H9 (cell line): ENCODE measurements around the gene KDM1B. TPM values are rescaled to one million over a fixed set of nuclear protein-coding genes. Genes with fewer than 3 reads are reported as not detected.

Experiments used
- DNase-seq: peaks from one replicate; pipeline ENCODE4 v3.0.0-alpha.2; 2017
- H2AFZ ChIP-seq: one replicate; pipeline ENCODE4 v1.6.1; 2013; ENCODE audit warnings: mild to moderate bottlenecking, low read length, control low read depth, moderate library complexity
- H2AK5ac ChIP-seq: 2 replicates; pipeline ENCODE4 v1.6.1; 2013; ENCODE audit warnings: low read length, control low read depth, mixed read lengths; ENCODE audit not compliant: insufficient read length
- H2BK120ac ChIP-seq: one replicate; pipeline ENCODE4 v1.6.1; 2013; ENCODE audit warnings: low read depth, mild to moderate bottlenecking, low read length, control low read depth, inconsistent platforms; ENCODE audit not compliant: poor library complexity, severe bottlenecking
- H2BK12ac ChIP-seq: 2 replicates; pipeline ENCODE4 v1.6.1; 2013; ENCODE audit warnings: low read length, control low read depth, mixed read lengths, low read depth; ENCODE audit not compliant: insufficient read length
- H2BK15ac ChIP-seq: 2 replicates; pipeline ENCODE4 v1.6.1; 2013; ENCODE audit warnings: low read depth, low read length, control low read depth
- H2BK20ac ChIP-seq: one replicate; pipeline ENCODE4 v1.6.1; 2013; ENCODE audit warnings: low read depth, mild to moderate bottlenecking, low read length, control low read depth, inconsistent platforms; ENCODE audit not compliant: poor library complexity, severe bottlenecking
- H2BK5ac ChIP-seq: 2 replicates; pipeline ENCODE4 v1.6.1; 2013; ENCODE audit warnings: low read length, control low read depth, mixed read lengths; ENCODE audit not compliant: insufficient read length
- H3K14ac ChIP-seq: 2 replicates; pipeline ENCODE4 v1.6.1; 2013; ENCODE audit warnings: low read length, control low read depth; ENCODE audit not compliant: insufficient read depth
- H3K18ac ChIP-seq: 2 replicates; pipeline ENCODE4 v1.6.1; 2013; ENCODE audit warnings: low read depth, mild to moderate bottlenecking, mixed read lengths, low read length, control low read depth; ENCODE audit not compliant: insufficient read length
- H3K23ac ChIP-seq: 2 replicates; pipeline ENCODE4 v1.6.1; 2013; ENCODE audit warnings: low read length, control low read depth, mixed read lengths, low read depth; ENCODE audit not compliant: insufficient read length
- H3K23me2 ChIP-seq: 2 replicates; pipeline ENCODE4 v1.6.1; 2013; ENCODE audit warnings: low read depth, mild to moderate bottlenecking, mixed read lengths, low read length, control low read depth; ENCODE audit not compliant: insufficient read length, poor library complexity, severe bottlenecking
- H3K27ac ChIP-seq: 2 replicates; pipeline ENCODE4 v1.5.1; 2013; ENCODE audit warnings: low read length, control low read depth, mixed read lengths, low read depth; ENCODE audit not compliant: insufficient read length
- H3K27me3 ChIP-seq: 2 replicates; pipeline ENCODE4 v1.6.1; 2013; ENCODE audit warnings: low read length, control low read depth, inconsistent platforms; ENCODE audit not compliant: insufficient read depth
- H3K4ac ChIP-seq: 2 replicates; pipeline ENCODE4 v1.6.1; 2013; ENCODE audit warnings: low read depth, mild to moderate bottlenecking, control low read depth, inconsistent platforms, low read length, moderate library complexity
- H3K4me1 ChIP-seq: 2 replicates; pipeline ENCODE4 v1.6.1; 2013; ENCODE audit warnings: low read length, control low read depth, inconsistent platforms; ENCODE audit not compliant: insufficient read depth
- H3K4me2 ChIP-seq: 2 replicates; pipeline ENCODE4 v1.6.1; 2013; ENCODE audit warnings: low read length, control low read depth, mixed read lengths; ENCODE audit not compliant: insufficient read length, insufficient read depth
- H3K56ac ChIP-seq: 2 replicates; pipeline ENCODE4 v1.6.1; 2013; ENCODE audit warnings: low read depth, mild to moderate bottlenecking, mixed read lengths, low read length, control low read depth; ENCODE audit not compliant: insufficient read length
- H3K79me1 ChIP-seq: 2 replicates; pipeline ENCODE4 v1.6.1; 2013; ENCODE audit warnings: low read depth, mild to moderate bottlenecking, moderate library complexity, low read length, control low read depth, inconsistent platforms; ENCODE audit not compliant: insufficient read depth, poor library complexity, severe bottlenecking
- H3K79me2 ChIP-seq: 2 replicates; pipeline ENCODE4 v1.6.1; 2013; ENCODE audit warnings: low read length, control low read depth, inconsistent platforms; ENCODE audit not compliant: insufficient read depth
- H3K9ac ChIP-seq: 2 replicates; pipeline ENCODE4 v1.6.1; 2013; ENCODE audit warnings: low read length, control low read depth, mixed read lengths; ENCODE audit not compliant: insufficient read length; ENCODE audit errors: extremely low read depth
- H3K9me3 ChIP-seq: one replicate; pipeline ENCODE4 v1.6.1; 2013; ENCODE audit warnings: low read depth, low read length, inconsistent platforms; ENCODE audit not compliant: control insufficient read depth
- H3T11ph ChIP-seq: one replicate; pipeline ENCODE4 v1.6.1; 2013; ENCODE audit warnings: mild to moderate bottlenecking, low read length, control low read depth, inconsistent platforms
- H4K20me1 ChIP-seq: one replicate; pipeline ENCODE4 v1.6.1; 2013; ENCODE audit not compliant: control insufficient read depth, insufficient read length, insufficient read depth
- H4K5ac ChIP-seq: 2 replicates; pipeline ENCODE4 v1.6.1; 2013; ENCODE audit warnings: low read depth, mild to moderate bottlenecking, mixed read lengths, low read length, control low read depth; ENCODE audit not compliant: insufficient read length
- H4K8ac ChIP-seq: replicated peaks from 2 replicates; pipeline ENCODE4 v1.6.1; 2013; ENCODE audit warnings: low read length, control low read depth, mixed read lengths, low read depth; ENCODE audit not compliant: insufficient read length
- H4K91ac ChIP-seq: 2 replicates; pipeline ENCODE4 v1.6.1; 2013; ENCODE audit warnings: low read depth, mild to moderate bottlenecking, moderate library complexity, mixed read lengths, low read length, control low read depth; ENCODE audit not compliant: insufficient read length
- H3K27ac Mint-ChIP-seq, 3 experiments: 2 replicates in 2 of 3; 3 replicates in 1 of 3; pipeline ENCODE4 v1.8.0; 2020 to 2021; ENCODE audit warnings: mixed read lengths in 3 of 3, mild to moderate bottlenecking in 1 of 3, moderate library complexity in 1 of 3
- H3K27me3 Mint-ChIP-seq: 2 replicates; pipeline ENCODE4 v1.8.0; 2021; ENCODE audit warnings: low read depth, mild to moderate bottlenecking, moderate library complexity, mixed read lengths
- H3K36me3 Mint-ChIP-seq, 3 experiments: 2 replicates in 2 of 3; 3 replicates in 1 of 3; pipeline ENCODE4 v1.8.0; 2020 to 2021; ENCODE audit warnings: low read depth in 3 of 3, mixed read lengths in 3 of 3; ENCODE audit not compliant: insufficient read depth in 1 of 3
- H3K4me1 Mint-ChIP-seq, 2 experiments: 2 replicates each; pipeline ENCODE4 v1.8.0; 2020; ENCODE audit warnings: mixed read lengths in 2 of 2
- H3K4me3 Mint-ChIP-seq, 2 experiments: 2 replicates in 1 of 2; 3 replicates in 1 of 2; pipeline ENCODE4 v1.8.0; 2020 to 2021; ENCODE audit warnings: mild to moderate bottlenecking in 2 of 2, mixed read lengths in 2 of 2, moderate library complexity in 1 of 2
- H3K9me3 Mint-ChIP-seq, 2 experiments: 2 replicates in 1 of 2; 3 replicates in 1 of 2; pipeline ENCODE4 v1.8.0; 2020; ENCODE audit warnings: mild to moderate bottlenecking in 2 of 2, mixed read lengths in 2 of 2, moderate library complexity in 1 of 2
- CTCF ChIP-seq: fragments of 200-600 bp; sonication (generic); conservative IDR thresholded peaks from 3 replicates; pipeline ENCODE4 v1.8.0; 2021; ENCODE audit warnings: antibody characterized with exemption, mild to moderate bottlenecking
- WGBS: extraction: QIAGEN DNeasy Blood & Tissue Kit; methylation state at CpG from one replicate; pipeline ENCODE4 v1.1.7; 2013; ENCODE audit warnings: missing lambda C conversion rate, low lambda C conversion rate, mixed read lengths; ENCODE audit not compliant: insufficient read length; ENCODE audit errors: extremely low coverage; 5-methylcytosine and 5-hydroxymethylcytosine counted together
- total RNA-seq: library from RNA; stranded (reverse); gene quantifications from 2 replicates; pipeline ENCODE4 v1.2.1, GENCODE V29; 2021

KDM1B gene
- total RNA-seq, 1 experiment from 2014 or later: 5.4 TPM

- H3K9ac ChIP-seq: no peak overlapping the region
- H3K79me1 ChIP-seq: no peaks in the 10 kb centered on the region
- H4K5ac ChIP-seq: no peak overlapping the region
- no peak overlapping the region for H3K4ac ChIP-seq
- no peak overlapping the region for H3K56ac ChIP-seq
- TF ChIP-seq CTCF: no peak
- Mint-ChIP-seq H3K4me3 (no peak overlapping the region), H3K36me3 (peaks cover 5 to 36% (median 27%) of the 10 kb centered on the region in 3 experiments; a peak in 6 of 7 replicates), H3K9me3 (peaks cover 0 to under 1% of the 10 kb centered on the region in 2 experiments; a peak in 1 of 5 replicates), H3K4me1 (no peaks in the 10 kb centered on the region), H3K27ac (peak overlapping the region in 2 of 3 experiments; percentile 44 to 52; a peak in 4 of 7 replicates), H3K27me3 (no peaks in the 10 kb centered on the region; the same call in 1 of the 2 replicates)
- H3K79me2 ChIP-seq: no peaks in the 10 kb centered on the region
- no peak overlapping the region for H3K14ac ChIP-seq
- H2BK15ac ChIP-seq: no peak overlapping the region
- no peak overlapping the region for H2BK5ac ChIP-seq
- WGBS: no CpG with 5 or more reads among the region's 4 CpGs
- H3K4me1 ChIP-seq: no peaks in the 10 kb centered on the region
- H3K4me2 ChIP-seq: no peak overlapping the region
- no peak overlapping the region for H3T11ph ChIP-seq
- no peak for DNase-seq
- no peaks in the 10 kb centered on the region for H3K27me3 ChIP-seq
- H3K23me2 ChIP-seq: no peaks in the 10 kb centered on the region
- H3K23ac ChIP-seq: no peak overlapping the region
- no peak overlapping the region for H4K91ac ChIP-seq
- H2AK5ac ChIP-seq: no peak overlapping the region
- no peak overlapping the region for H3K27ac ChIP-seq
- no peaks in the 10 kb centered on the region for H3K9me3 ChIP-seq
- H2BK12ac ChIP-seq: no peak overlapping the region
- H3K18ac ChIP-seq: no peak overlapping the region
- no peak overlapping the region for H2BK120ac ChIP-seq
- no peak overlapping the region for H2AFZ ChIP-seq
- H4K8ac ChIP-seq: no peak overlapping the region
- no peaks in the 10 kb centered on the region for H4K20me1 ChIP-seq
- no peak overlapping the region for H2BK20ac ChIP-seq
These were observed 58.8 kb downstream of the KDM1B start for GRCh38 chr6:18214003-18214402.
